HG03159 (cell line): ENCODE measurements around the gene PLA2G2C.

Experiments used
- ATAC-seq: cut with Tn5 transposase; IDR thresholded peaks from one replicate; pipeline ENCODE4 v1.9.1; 2021; ENCODE audit warnings: mild to moderate bottlenecking, moderate library complexity; ENCODE audit not compliant: unreplicated experiment

Gene PLA2G2C

DNA sequence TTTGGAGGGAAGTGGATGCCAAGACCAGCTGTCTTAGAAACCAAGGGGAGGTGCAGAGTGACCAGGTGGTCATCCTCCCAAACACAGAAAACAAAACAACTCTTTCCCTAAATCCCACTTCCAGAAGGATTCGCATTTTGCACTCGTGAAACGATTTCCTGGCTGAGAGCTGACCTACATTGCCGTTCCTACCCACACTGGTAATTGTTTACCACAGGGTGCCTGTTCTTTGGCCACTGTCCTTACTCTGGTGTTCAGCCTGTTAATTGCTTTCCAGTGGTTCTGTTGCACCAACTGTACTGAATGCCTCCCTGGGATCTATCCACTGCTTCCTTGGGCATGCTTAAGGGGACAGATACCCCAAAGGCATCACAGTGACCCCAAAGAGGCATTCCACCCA lies 23.2 kb upstream of the PLA2G2C start:
- ATAC-seq, result no peak

DNA sequence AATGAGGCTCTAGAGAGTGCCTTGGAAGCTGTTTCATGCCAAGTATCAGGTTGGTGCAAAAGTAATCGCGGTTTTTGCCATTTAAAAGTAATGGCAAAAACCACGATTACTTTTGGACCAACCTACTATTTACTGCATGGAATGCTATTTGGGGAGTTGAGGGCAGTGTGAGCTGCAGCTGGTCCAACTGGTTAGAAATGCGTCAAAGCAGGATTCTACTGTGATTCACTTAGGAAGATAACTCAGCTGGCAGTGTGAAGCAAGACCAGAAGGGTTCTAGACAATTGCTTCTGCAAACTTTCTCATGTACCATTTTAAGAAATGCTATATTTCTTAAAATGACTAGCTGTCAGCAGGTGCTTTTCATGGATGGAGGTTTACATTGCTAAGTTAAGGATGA lies 21.2 kb upstream of the PLA2G2C start:
- no peak for ATAC-seq

DNA sequence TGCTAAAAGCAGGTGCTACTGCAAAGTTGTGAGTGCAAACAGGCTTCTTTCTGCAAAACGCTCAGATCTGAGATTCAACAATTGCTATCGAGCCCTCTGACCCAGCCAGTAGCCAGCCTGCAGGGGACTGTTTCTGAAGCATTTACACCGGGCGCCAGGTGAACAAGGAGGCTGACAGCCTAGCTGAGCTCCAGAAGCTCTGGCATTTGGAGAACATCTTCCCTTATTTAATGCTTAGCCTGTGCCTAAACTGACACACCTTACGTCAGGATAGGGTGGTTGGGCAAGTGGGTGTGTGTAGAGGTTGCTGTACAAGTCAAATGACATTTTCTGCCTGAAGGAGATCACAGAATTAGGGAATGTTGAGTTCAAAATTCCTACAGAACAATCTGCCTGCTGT lies 15.8 kb upstream of the PLA2G2C start:
- no peak for ATAC-seq

DNA sequence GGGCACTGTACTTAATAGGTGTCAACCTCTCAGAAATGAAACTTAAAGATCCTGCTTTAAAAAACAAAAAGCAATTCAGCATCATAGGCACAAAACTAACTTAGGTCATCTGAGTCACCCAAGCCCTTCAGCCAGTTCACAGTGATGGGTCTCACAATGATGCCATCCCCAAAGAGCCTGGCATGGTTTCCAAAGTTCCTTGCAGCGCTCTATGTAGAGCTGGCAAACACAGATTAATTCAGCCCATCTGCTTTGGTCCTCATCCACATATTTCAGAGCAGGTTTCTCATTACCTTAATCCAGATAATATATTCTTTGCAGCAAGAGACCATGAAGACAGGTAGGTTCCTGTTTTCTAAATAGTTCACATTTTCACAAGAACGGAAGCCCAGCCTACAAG lies 14.6 kb upstream of the PLA2G2C start:
- ATAC-seq, result no peak

DNA sequence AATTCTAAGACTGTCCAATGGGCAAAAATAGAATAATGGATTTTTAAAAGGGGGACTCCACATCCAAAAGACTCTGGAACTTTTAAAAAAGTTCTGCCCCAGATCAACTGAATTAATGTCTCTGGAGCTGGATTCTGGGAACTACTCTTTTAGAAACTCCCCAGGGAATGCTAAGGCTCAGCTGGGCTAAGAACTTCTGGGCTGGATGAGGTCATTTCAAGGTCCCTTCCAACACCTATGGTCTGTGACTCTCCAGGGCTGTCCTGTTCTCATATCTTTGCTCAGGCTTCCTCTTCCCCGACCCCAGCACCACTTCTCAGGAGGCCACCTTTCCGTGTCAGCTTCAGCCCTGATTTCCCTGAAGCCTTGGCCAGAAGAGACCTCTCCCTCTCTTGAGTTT lies 13.5 kb upstream of the PLA2G2C start:
- ATAC-seq, result no peak

DNA sequence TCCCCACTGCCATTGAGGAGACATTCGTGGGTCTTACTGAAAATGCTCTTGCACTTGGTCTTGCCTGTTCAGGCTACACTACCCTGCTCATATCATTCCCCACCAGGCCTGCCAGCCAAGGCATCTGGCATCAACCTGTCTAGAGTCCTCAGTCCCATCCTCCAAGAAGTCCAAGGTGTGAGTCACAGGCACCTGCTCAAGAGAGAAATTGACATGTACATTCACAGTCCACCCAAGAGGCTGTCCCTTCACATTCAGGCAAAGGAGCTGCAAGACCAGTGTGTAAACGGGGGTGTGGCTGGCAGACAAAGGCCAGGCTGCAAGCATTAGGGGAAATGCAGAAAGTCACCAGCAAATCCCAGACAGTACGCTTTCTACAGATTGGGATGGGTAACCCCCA lies 13.1 kb upstream of the PLA2G2C start:
- ATAC-seq, result no peak

DNA sequence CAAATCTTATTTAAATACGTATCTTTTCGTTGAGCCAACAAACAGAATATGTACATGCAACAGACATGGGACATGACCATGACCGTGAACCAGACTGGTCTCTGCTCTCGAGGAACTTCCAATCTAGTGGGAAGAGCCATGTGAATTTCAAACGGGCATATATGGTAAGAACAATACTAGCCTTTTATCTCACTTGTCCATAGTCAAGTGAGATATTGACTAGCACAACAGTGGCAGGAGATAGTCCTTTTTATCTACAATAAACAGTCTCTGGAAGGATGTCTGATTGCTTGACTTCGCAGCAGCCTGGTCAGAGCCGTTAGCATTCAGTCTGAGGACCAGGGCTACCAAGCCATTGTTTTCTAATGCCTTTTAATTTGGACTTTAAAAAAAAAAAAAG lies 12.6 kb upstream of the PLA2G2C start:
- no peak for ATAC-seq

DNA sequence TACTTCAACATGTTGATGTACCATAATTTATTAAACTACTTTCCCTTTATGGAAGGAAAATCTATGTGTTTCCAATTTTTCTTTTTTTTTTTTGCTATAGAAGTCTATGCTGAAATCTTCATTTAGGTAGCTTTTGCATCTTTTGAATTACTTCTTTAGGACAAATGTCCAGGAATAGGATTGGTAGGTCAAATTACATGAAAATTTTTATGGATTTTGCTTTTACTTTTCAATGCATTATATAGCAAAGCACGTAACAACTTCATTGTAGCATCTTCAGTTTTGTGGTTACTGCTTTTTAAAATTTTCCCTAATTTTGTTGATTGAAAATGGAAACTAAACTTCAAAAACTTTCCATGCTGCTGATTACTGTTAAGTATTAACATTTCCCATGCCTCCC lies 12.0 kb upstream of the PLA2G2C start:
- ATAC-seq, result no peak

DNA sequence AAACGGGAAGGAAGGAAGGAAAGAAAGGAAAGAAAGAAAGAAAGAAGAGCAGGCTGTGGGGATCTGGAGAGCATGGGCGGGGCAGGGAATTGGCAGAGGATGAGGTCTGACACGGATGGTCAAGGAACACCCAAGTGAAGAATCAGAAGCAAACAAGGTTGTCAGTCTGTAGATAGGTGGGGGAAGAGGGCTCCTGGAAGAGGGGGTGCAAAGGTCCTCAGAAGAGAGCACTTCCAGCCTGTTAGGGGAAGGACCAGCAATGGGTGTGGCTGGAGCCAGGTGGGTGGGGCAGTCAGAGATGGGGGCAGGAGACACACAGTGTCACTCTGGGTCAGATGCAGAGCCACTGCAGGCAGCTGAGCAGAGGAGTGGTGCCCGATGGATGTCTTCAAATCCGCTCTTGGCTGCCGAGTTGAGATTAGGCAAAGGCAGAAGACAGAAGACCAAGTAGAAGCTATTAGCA lies 11.0 kb upstream of the PLA2G2C start:
- no peak for ATAC-seq

DNA sequence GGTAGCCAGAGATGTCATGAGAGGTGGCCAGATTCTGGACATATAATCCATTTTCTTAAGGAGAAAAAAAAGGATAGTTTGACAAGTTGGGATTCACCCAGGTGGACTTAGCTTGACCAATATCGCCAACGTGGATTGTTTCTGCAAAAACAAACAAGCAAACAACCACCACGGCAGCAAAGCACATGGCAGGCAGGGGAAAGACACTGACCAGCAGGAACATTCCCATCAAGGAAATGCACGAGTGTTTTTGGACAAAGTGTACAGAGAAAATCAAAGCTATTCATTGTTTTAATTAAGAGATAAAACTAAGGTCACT lies 9.1 kb upstream of the PLA2G2C start:
- ATAC-seq, result no peak

DNA sequence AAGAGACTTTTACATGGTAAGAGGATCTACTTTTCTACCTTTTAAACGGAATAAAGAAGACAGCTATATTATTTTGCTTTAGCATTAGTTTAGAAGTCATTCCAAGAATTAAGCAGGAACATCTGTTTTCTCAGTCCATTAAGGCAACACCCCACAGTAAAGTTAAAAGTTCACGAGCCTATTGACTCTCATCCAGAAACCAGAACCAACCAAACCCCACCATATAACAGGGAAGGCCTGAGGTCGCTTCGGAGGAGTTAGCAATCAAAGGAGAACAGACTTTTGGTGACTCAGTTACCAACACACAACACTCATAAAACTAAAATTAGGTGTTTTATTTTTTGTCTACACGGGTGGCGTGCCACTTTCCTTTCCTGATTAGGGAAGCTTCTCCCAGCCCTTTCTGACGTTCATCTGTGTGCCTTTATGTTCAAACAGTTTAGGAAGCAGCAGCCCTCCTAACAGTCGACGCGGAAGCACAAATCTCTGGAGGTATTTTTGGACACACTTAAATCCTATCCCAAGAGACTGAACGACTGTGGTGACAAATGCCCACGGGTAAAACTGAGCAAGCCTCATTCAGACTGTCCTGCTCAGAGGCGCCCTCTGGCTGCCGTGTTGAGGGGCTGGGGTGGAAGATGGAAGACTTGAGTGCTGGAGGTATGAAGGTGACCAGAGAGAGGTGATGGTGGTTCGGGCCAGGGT lies 8.6 kb upstream of the PLA2G2C start:
- no peak for ATAC-seq

DNA sequence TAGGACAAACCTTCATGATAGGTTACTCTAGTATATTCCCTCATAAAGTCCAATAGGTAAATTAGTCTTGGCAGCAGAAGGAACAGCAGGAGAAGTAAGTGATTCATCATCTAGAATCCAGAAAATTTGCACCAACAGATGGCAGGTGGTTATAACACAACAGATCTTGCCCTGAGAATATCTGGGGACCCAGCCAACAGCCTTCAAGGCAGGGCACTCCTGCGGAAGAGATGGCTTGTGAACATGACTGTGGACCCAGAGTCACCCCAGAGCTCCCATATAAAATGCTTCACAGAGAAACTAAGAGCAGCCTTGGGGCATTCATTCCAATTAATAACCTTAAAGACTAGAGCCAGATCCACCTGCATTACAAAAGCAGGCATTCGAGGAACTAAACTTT lies 7.9 kb upstream of the PLA2G2C start:
- no peak for ATAC-seq

DNA sequence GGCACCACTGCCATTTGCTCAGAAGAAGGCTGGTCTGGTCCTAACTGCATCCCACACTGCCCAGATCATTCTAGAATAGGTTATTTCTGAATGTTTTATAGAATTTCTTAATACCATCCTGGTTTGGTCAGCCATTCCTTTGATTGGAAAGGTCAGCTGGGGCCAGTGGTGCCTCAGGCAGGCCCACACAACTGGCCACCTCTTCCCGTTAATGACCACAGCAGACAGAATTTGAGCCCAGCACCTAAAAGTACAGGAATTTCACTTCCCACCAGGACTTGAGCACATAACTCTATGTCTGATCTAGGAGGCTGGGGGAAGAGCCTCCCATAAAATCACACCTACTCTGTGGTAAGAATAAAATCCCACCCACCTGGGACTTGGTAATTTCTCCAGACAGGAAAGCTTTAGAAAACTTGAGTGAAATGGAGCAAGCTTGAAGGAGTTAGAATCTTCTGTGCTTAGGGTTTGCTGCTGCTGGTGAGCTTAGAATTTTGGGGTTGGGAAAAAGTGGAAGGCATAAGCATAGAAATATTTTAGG lies 6.6 kb upstream of the PLA2G2C start:
- ATAC-seq, result no peak

DNA sequence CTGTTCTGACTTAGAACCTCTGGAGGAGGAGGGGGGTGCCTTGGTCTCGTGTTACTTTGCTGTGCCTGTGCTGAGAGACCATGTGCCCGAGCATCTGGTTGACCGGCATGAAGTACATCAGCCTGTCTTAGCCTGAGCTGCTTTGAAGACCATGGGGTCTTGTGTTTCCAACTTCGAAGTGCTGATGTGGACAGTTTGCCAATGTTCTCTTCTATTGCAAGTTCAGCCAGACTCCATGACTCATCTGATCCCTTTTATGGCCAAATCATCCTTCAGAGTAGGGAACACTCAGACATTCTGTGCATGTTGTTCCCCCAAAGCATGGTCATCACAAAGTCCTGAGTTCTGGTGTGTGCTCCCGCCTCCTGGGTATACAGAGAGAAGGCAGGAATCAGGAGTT lies 6.0 kb upstream of the PLA2G2C start:
- ATAC-seq, result no peak

DNA sequence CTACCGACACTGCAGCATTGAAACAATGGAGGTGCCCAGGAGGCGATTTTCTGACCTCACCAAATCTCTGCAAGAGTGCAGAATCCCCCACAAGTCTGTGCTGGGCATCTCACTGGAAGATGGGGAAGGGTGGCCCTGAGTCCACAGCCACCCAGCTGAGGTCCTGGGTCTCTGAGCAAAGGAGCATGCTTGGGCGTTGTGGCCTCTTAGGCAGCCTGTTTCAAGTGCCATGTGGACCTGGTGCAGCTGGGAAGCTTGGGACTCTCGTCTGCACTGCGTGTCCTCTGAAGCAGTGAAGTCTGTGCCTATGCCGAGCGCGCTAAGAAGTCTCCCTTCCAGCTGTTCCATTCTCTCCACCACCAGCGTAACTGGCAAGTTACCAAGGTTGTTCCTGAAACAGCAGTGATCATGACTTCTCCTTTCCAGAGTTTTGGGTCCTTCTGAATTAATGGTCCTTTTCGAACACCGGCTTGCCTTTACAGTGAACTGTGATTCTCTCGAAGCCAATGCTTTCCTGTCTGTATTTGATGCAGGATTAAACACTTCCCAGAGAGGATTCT lies 5.0 kb upstream of the PLA2G2C start:
- ATAC-seq, result no peak

DNA sequence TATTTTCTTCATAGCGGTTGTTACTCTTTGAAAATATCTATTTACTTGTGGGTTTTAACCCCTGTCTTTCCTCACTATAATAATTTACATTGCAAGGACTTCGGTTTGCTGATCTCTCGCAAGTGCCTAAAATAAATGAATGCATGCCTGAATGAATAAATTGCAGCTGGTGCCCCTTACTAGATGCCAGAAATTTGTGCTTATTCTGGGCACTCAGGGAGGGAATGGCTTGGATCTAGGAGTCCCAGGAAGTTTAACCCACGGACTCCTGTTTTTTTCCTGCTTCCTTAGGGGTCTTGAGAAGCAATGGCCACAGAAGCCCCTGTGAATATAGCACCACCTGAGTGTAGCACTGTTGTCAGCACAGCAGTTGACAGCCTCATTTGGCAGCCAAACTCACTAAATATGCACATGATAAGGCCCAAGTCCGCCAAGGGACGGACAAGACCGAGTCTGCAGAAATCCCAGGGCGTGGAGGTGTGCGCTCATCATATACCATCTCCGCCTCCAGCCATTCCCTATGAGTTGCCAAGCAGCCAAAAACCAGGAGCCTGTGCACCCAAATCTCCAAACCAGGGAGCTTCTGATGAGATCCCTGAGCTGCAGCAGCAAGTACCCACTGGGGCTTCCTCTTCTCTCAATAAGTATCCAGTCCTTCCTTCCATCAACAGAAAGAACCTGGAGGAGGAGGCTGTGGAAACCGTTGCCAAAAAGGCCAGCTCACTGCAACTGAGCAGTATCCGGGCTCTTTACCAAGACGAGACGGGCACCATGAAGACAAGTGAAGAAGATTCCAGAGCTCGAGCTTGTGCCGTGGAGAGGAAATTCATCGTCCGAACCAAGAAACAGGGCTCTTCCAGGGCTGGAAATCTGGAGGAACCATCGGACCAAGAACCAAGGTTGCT lies 4.2 kb upstream of the PLA2G2C start:
- ATAC-seq, result no peak

DNA sequence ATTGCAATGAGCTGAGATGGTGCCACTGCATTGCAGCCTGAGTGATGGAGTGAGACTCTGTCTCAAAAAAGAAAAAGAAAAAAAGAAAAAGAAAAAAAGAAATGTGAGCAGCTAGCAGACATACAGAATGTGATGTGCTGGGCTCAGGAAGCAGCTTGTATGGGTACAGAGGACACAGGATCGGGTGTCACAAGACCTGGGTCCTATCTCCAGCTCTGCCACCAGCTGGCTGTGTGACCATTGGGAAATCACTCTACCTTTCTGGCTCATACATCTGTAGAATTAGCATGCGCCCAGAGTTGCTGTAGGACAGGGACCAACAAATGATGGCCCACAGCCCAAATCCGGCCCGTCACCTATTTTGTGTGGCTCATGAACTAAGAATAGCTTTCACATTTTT lies 3.3 kb upstream of the PLA2G2C start:
- no peak for ATAC-seq

DNA sequence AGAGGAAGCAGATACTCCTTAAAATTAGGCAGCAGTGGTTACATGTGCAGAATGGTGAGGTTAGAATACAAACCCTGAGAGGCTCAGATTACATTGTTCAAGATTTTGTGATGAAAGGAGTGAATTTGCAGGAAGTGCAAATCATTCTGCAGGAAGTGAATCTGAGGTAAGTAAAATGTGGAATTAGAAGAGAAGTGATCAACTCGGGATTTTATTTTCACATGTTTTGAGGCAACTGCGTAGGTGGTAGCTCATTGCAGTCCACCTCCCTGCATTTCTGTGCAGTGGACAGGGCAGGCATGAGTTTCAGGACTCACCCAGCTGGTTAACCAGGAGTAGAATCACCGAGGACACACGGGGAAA lies 2.1 kb upstream of the PLA2G2C start:
- no peak for ATAC-seq

DNA sequence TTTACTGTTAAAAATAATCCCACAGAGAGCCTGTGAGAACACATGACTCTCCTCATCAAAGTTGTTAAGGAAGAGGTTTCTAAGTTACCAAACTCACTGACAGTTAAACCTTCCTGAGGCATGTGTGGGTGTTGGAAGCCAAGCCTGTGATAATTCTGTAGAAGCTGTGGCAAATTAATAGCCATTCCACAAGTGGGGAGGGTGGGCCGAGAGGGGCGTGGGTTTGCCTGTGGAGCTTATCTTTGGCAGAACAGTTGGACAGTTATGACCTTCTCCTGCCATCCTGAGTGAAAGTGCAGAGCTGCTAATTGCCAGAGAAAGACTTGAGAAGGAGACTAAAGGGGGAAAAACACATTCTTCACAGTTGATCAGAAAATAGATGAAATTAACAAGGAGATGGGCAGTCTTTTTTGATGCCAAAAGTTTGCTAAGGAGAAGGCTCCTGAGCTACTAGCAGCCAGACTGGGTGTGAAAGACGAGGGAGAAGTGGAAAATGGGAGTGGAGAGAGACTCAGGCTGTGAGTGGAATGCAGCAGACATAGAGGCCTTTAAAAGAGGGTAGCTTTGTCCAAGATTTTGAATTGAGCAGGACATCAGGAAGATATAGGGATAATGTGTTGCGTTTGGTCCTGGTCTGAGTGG lies 1.6 kb upstream of the PLA2G2C start:
- no peak for ATAC-seq

DNA sequence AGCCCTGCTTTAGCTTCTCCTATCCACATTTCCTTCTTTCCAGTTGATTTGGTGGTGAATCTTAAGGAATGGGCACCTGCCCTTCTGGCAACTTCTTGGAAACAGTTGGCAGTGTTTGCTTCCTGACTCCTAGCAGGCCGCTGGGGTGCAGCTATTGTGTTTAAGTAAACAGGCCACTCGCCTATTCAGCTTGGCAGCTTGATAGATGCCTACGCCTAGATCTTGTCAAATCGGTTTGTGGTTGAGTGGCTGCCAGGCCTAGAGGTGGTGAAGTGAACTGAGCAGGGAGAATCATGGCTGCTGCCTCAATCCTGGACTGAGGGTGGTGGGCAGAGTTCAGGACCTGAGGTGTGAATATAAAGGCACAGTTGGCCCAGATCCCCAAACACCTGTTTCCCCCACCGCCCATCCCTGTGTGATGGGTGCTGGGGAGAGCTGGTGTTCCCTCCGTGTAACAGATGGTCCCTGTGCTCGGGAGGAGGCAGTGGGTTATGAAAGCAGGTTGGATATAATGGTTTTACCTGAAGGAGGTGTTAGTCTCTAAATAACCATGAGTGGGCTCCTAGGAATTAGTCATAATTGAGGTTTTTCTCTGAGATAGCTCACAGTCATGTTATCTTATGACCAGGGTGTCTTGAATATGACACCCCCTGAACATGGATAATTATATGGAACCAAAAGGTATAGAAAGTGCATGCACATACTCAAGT lies 940 bp upstream of the PLA2G2C start:
- ATAC-seq, result no peak
